ENCODE measurements around the gene ARFGAP2. TPM values are rescaled to one million over a fixed set of nuclear protein-coding genes. Genes with fewer than 3 reads are reported as not detected.
"Not testable (repeated sequence)": the region's sequence is repeated elsewhere in the genome, so short reads cannot be mapped to it uniquely, and the experiment has no call there.

The ARFGAP2 gene
- total and polyA plus RNA-seq, 4 donors: 38.4 to 94.1 (median 67.0) TPM

- no peaks in the 10 kb centered on the region for H3K9me3 ChIP-seq (ENCODE audit: control insufficient read depth, low read length)
- no peak overlapping the region for H3K4me3 ChIP-seq (ENCODE audit: low read length in 2 of 2)
- ATAC-seq (ENCODE audit: low FRiP score) (no peak), DNase-seq (no peak)
- 73 to 74% methylated on average over 2 of the region's 2 CpGs for WGBS, 2 donors
- no peaks in the 10 kb centered on the region for H3K27me3 ChIP-seq (ENCODE audit: control insufficient read depth in 1 of 2, insufficient read depth in 2 of 2, low read length in 1 of 2)
- peaks cover 0 to 2% of the 10 kb centered on the region in 2 donors for H3K36me3 ChIP-seq (ENCODE audit: control insufficient read depth in 1 of 2, insufficient read depth in 2 of 2, low read length in 1 of 2)
- intact Hi-C loops (cut with DNase I): no loop called here
- H3K4me1 ChIP-seq (ENCODE audit: control insufficient read depth in 1 of 2, insufficient read depth in 2 of 2, low read length in 2 of 2): no peaks in the 10 kb centered on the region
- H3K27ac ChIP-seq (ENCODE audit: low read depth in 1 of 2, low read length in 2 of 2): no peak overlapping the region
Observed at GRCh38 chr11:47127213-47127612, 49.5 kb downstream of the ARFGAP2 start.

GRCh38 chr11:47125083-47125482 lies 51.6 kb downstream of the ARFGAP2 start:
- H3K4me1 ChIP-seq (ENCODE audit: control insufficient read depth in 1 of 2, insufficient read depth in 2 of 2, low read length in 2 of 2): no peaks in the 10 kb centered on the region
- H3K27ac ChIP-seq (ENCODE audit: low read depth in 1 of 2, low read length in 2 of 2): no peak overlapping the region
- ATAC-seq (ENCODE audit: low FRiP score) (no peak), DNase-seq (no peak)
- intact Hi-C loops (cut with DNase I): no loop called here
- no peak overlapping the region for H3K4me3 ChIP-seq (ENCODE audit: low read length in 2 of 2)
- H3K27me3 ChIP-seq (ENCODE audit: control insufficient read depth in 1 of 2, insufficient read depth in 2 of 2, low read length in 1 of 2): no peaks in the 10 kb centered on the region
- 79 to 85% methylated on average over 7 of the region's 7 CpGs for WGBS, 2 donors
- no peaks in the 10 kb centered on the region for H3K9me3 ChIP-seq (ENCODE audit: control insufficient read depth, low read length)
- no peaks in the 10 kb centered on the region for H3K36me3 ChIP-seq (ENCODE audit: control insufficient read depth in 1 of 2, insufficient read depth in 2 of 2, low read length in 1 of 2)

GRCh38 chr11:47124675-47125074 lies 52.0 kb downstream of the ARFGAP2 start:
- Histone ChIP-seq H3K27ac (ENCODE audit: low read depth in 1 of 2, low read length in 2 of 2) (no peak overlapping the region), H3K36me3 (ENCODE audit: control insufficient read depth in 1 of 2, insufficient read depth in 2 of 2, low read length in 1 of 2) (no peaks in the 10 kb centered on the region), H3K27me3 (ENCODE audit: control insufficient read depth in 1 of 2, insufficient read depth in 2 of 2, low read length in 1 of 2) (no peaks in the 10 kb centered on the region), H3K9me3 (ENCODE audit: control insufficient read depth, low read length) (no peaks in the 10 kb centered on the region), H3K4me1 (ENCODE audit: control insufficient read depth in 1 of 2, insufficient read depth in 2 of 2, low read length in 2 of 2) (no peaks in the 10 kb centered on the region), H3K4me3 (ENCODE audit: low read length in 2 of 2) (no peak overlapping the region)
- intact Hi-C loops (cut with DNase I): no loop called here
- DNase-seq: no peak
- 42 to 52% methylated on average over 1 of the region's 1 CpG for WGBS, 2 donors
- ATAC-seq (ENCODE audit: low FRiP score): no peak

- Histone ChIP-seq H3K36me3 (ENCODE audit: control insufficient read depth in 1 of 2, insufficient read depth in 2 of 2, low read length in 1 of 2) (no peaks in the 10 kb centered on the region), H3K4me3 (ENCODE audit: low read length in 2 of 2) (no peak overlapping the region), H3K27ac (ENCODE audit: low read depth in 1 of 2, low read length in 2 of 2) (no peak overlapping the region), H3K27me3 (ENCODE audit: control insufficient read depth in 1 of 2, insufficient read depth in 2 of 2, low read length in 1 of 2) (no peaks in the 10 kb centered on the region), H3K4me1 (ENCODE audit: control insufficient read depth in 1 of 2, insufficient read depth in 2 of 2, low read length in 2 of 2) (no peaks in the 10 kb centered on the region), H3K9me3 (ENCODE audit: control insufficient read depth, low read length) (no peaks in the 10 kb centered on the region)
- ATAC-seq (ENCODE audit: low FRiP score): no peak
- intact Hi-C loops (cut with DNase I): no loop called here
- WGBS, 2 donors: 21 to 60% methylated on average over 2 of the region's 2 CpGs
- DNase-seq: no peak
Observed at GRCh38 chr11:47123094-47123493, 53.6 kb downstream of the ARFGAP2 start.

- no peak for DNase-seq
- WGBS, 2 donors: 68 to 70% methylated on average over 2 of the region's 2 CpGs
- Histone ChIP-seq H3K4me1 (ENCODE audit: control insufficient read depth in 1 of 2, insufficient read depth in 2 of 2, low read length in 2 of 2) (no peaks in the 10 kb centered on the region), H3K27me3 (ENCODE audit: control insufficient read depth in 1 of 2, insufficient read depth in 2 of 2, low read length in 1 of 2) (no peaks in the 10 kb centered on the region), H3K9me3 (ENCODE audit: control insufficient read depth, low read length) (no peaks in the 10 kb centered on the region), H3K4me3 (ENCODE audit: low read length in 2 of 2) (no peak overlapping the region), H3K27ac (ENCODE audit: low read depth in 1 of 2, low read length in 2 of 2) (no peak overlapping the region), H3K36me3 (ENCODE audit: control insufficient read depth in 1 of 2, insufficient read depth in 2 of 2, low read length in 1 of 2) (no peaks in the 10 kb centered on the region)
- no peak for ATAC-seq (ENCODE audit: low FRiP score)
- intact Hi-C loops (cut with DNase I): no loop called here
Observed at GRCh38 chr11:47121731-47122130, 54.9 kb downstream of the ARFGAP2 start.

GRCh38 chr11:47121056-47121455 lies 55.6 kb downstream of the ARFGAP2 start:
- no peak for DNase-seq
- Histone ChIP-seq H3K4me1 (ENCODE audit: control insufficient read depth in 1 of 2, insufficient read depth in 2 of 2, low read length in 2 of 2) (no peaks in the 10 kb centered on the region), H3K9me3 (ENCODE audit: control insufficient read depth, low read length) (no peaks in the 10 kb centered on the region), H3K27me3 (ENCODE audit: control insufficient read depth in 1 of 2, insufficient read depth in 2 of 2, low read length in 1 of 2) (no peaks in the 10 kb centered on the region), H3K4me3 (ENCODE audit: low read length in 2 of 2) (no peak overlapping the region), H3K27ac (ENCODE audit: low read depth in 1 of 2, low read length in 2 of 2) (no peak overlapping the region), H3K36me3 (ENCODE audit: control insufficient read depth in 1 of 2, insufficient read depth in 2 of 2, low read length in 1 of 2) (no peaks in the 10 kb centered on the region)
- no peak for ATAC-seq (ENCODE audit: low FRiP score)
- intact Hi-C loops (cut with DNase I): no loop called here
- 60 to 70% methylated on average over 2 of the region's 2 CpGs for WGBS, 2 donors

- H3K27ac ChIP-seq (ENCODE audit: low read depth in 1 of 2, low read length in 2 of 2); H3K4me3 ChIP-seq (ENCODE audit: low read length in 2 of 2); H3K4me1 ChIP-seq (ENCODE audit: control insufficient read depth in 1 of 2, insufficient read depth in 2 of 2, low read length in 2 of 2); ATAC-seq (ENCODE audit: low FRiP score); DNase-seq; H3K36me3 ChIP-seq (ENCODE audit: control insufficient read depth in 1 of 2, insufficient read depth in 2 of 2, low read length in 1 of 2); H3K9me3 ChIP-seq (ENCODE audit: control insufficient read depth, low read length); intact Hi-C loops (cut with DNase I); H3K27me3 ChIP-seq (ENCODE audit: control insufficient read depth in 1 of 2, insufficient read depth in 2 of 2, low read length in 1 of 2): not testable (repeated sequence)
- 88 to 89% methylated on average over 18 to 20 of the region's 20 CpGs for WGBS, 2 donors
Observed at GRCh38 chr11:47118958-47119688, 57.6 kb downstream of the ARFGAP2 start.

Small RNA genes lying within 50 kb of the gene (microRNA-seq; reads per million reads assigned to microRNA genes)
- gene MIR6745: 0 to 0.60 reads per million in 2 donors

Other genes with a start within 250 kb of the ARFGAP2 start
- gene CSTPP1, start 240.1 kb downstream of the ARFGAP2 start, total RNA-seq: 10 to 100 TPM; 19.1 to 22.7 TPM
- gene CSTPP1, start 240.1 kb downstream of the ARFGAP2 start, polyA plus RNA-seq: 10 to 100 TPM; 12.5 to 26.0 TPM
- gene PACSIN3, start 9.6 kb upstream of the ARFGAP2 start, total RNA-seq: 10 to 100 TPM; 24.6 to 36.2 TPM
- gene PACSIN3, start 9.6 kb upstream of the ARFGAP2 start, polyA plus RNA-seq: 10 to 100 TPM; 22.0 to 37.1 TPM
- gene DDB2, start 38.1 kb upstream of the ARFGAP2 start, total RNA-seq: 10 to 100 TPM; 54.8 to 60.6 TPM
- 100 to 1,000 TPM in 1 of 2 donors, 10 to 100 TPM in 1; 32.9 to 117 TPM for gene DDB2, start 38.1 kb upstream of the ARFGAP2 start, polyA plus RNA-seq
- 10 to 100 TPM; 20.6 to 27.8 TPM for gene ACP2, start 71.9 kb upstream of the ARFGAP2 start, total RNA-seq
- gene ACP2, start 71.9 kb upstream of the ARFGAP2 start, polyA plus RNA-seq: 10 to 100 TPM; 18.0 to 19.9 TPM
- 10 to 100 TPM; 14.9 to 46.2 TPM for gene NR1H3, start 81.1 kb upstream of the ARFGAP2 start, total RNA-seq
- 100 to 1,000 TPM in 1 of 2 donors, 10 to 100 TPM in 1; 51.8 to 123 TPM for gene NR1H3, start 81.1 kb upstream of the ARFGAP2 start, polyA plus RNA-seq
- gene MADD, start 93.3 kb upstream of the ARFGAP2 start, total RNA-seq: 10 to 100 TPM; 34.9 to 58.0 TPM
- 10 to 100 TPM; 13.8 to 28.9 TPM for gene MADD, start 93.3 kb upstream of the ARFGAP2 start, polyA plus RNA-seq
- under 1 TPM; 0.15 to 0.42 TPM for gene MYBPC3, start 175.8 kb upstream of the ARFGAP2 start, total RNA-seq
- gene MYBPC3, start 175.8 kb upstream of the ARFGAP2 start, polyA plus RNA-seq: 1 to 10 TPM in 1 of 2 donors, under 1 TPM in 1; 0.03 to 1.9 TPM
- 10 to 100 TPM; 41.0 to 56.0 TPM for gene SPI1, start 201.7 kb upstream of the ARFGAP2 start, total RNA-seq
- 10 to 100 TPM in 1 of 2 donors, 1 to 10 TPM in 1; 6.3 to 37.8 TPM for gene SPI1, start 201.7 kb upstream of the ARFGAP2 start, polyA plus RNA-seq
- 10 to 100 TPM; 75.1 to 88.9 TPM for gene SLC39A13, start 231.7 kb upstream of the ARFGAP2 start, total RNA-seq
- 100 to 1,000 TPM in 1 of 2 donors, 10 to 100 TPM in 1; 34.7 to 118 TPM for gene SLC39A13, start 231.7 kb upstream of the ARFGAP2 start, polyA plus RNA-seq
- gene PSMC3, start 249.6 kb upstream of the ARFGAP2 start, total RNA-seq: 100 to 1,000 TPM in 1 of 2 donors, 10 to 100 TPM in 1; 84.2 to 117 TPM
- 100 to 1,000 TPM; 181 to 204 TPM for gene PSMC3, start 249.6 kb upstream of the ARFGAP2 start, polyA plus RNA-seq

All from aorta (tissue), 5 donors.